A375 (cell line): ENCODE results near the gene GSPT2. TPM values are rescaled to one million over a fixed set of nuclear protein-coding genes. Genes with fewer than 3 reads are reported as not detected.

Experiments used
- total RNA-seq: library from RNA; depleted of rRNA; stranded (reverse); fragments of >200 nt; shearing (Covaris generic); gene quantifications from 2 replicates; pipeline ENCODE4 v1.2.3, GENCODE V29; 2014; rRNA removed

Gene GSPT2
- total RNA-seq = 6.6 TPM in 2 replicates

DNA sequence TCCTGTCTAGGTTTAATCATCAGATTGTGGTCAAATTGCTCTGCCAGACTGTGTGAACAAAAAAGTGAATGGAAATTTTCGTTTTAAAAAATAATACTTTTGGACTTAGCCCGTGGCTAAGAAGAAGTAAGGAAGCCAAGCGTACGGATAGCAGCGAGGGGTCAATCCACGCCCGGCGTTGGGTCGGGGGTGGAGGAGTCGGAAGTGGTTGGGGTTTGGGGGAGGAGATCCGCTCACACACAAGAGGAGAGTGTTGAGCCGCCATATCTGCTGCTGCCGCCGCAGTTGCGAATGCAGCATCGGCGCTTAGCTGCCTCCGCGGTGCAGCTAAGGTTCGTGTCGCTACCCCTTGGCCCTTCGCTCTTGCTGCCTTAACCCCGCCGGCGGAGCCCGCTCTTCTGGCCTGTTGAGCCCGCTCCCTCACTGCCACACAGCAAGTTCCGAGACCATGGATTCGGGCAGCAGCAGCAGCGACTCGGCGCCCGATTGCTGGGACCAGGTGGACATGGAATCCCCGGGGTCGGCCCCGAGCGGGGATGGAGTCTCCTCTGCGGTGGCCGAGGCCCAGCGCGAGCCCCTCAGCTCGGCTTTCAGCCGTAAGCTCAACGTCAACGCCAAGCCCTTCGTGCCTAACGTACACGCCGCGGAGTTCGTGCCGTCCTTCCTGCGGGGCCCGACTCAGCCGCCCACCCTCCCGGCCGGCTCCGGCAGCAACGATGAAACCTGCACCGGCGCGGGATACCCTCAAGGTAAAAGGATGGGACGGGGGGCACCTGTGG is at the start of gene GSPT2:
GSPT2 (plus strand) TSS at position 264 of the 779 bp plus-strand sequence; CDS start at position 449, 185 bp downstream.

DNA sequence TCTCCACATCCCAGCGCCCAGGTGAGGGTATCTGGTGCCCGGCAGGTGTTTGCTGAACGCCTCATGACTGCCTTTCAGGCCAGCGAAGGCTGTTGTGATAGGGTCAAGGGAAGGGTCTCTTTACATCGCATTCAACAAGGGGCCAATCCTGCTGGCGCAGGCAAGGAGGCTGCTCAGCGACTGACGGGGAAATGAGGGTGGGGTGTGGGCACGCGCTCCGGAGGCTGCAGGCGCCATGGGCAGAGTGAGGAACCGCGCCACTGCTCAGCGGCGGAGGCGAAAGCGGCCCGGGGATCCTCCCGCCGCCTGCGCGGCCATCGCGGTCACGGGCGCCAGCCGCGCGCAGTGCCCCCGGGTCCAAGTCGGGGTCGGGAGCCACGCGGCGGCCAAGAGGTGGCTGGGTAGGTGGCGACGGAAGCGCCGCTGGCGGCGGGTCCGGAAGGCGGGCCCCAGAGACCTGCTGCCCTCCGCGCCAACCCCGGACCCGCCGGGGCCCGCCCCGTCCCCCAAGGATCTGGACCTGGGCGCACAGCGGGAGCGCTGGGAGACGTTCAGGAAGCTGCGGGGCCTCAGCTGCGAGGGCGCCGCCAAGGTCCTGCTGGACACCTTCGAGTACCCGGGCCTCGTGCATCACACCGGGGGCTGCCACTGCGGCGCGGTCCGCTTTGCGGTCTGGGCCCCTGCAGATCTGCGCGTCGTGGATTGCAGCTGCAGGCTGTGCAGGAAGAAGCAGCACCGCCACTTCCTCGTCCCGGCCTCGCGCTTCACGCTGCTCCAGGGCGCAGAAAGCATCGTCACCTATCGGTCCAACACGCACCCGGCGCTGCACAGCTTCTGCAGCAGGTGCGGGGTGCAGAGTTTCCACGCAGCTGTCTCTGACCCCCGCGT is 32.7 kb upstream of the GSPT2 start, which contains the start of gene CENPVL1:
CENPVL1 (plus strand) TSS at position 236 of the 888 bp plus-strand sequence; CDS start at position 236, 0 bp downstream.

Other genes with a start within 250 kb of the GSPT2 start
- 2.7 and 3.6 TPM in 2 replicates for gene NUDT11, start 246.8 kb upstream of the GSPT2 start, total RNA-seq
- 0.08 TPM in 1 of 2 replicates, not detected in the other for gene CENPVL3, start 124.5 kb upstream of the GSPT2 start, total RNA-seq
- not detected in 2 replicates for gene CENPVL2, start 60.6 kb upstream of the GSPT2 start, total RNA-seq
- not detected in 2 replicates for gene CENPVL1, start 32.9 kb upstream of the GSPT2 start, total RNA-seq
- gene MAGED1, start 150.2 kb downstream of the GSPT2 start, total RNA-seq = 87.4 and 90.6 TPM in 2 replicates